Uterus (tissue), 2 donors: ENCODE measurements around the gene SEPTIN5.

ENCODE experiments used
- POLR2A ChIP-seq, 2 donors: fragments of 450-650 bp; IDR thresholded peaks; one replicate each; pipeline ENCODE4 v1.6.1; 2016; ENCODE audit warnings: antibody characterized with exemption in 2 of 2, mild to moderate bottlenecking in 1 of 2, moderate library complexity in 1 of 2
- TF ChIP-seq, protein P1 (sequence below), 4 experiments: fragments of 200-600 bp in 2 of 4; fragments of 450-650 bp in 2 of 4; sonication (generic) in 2 of 4; IDR thresholded peaks; one replicate each; pipeline ENCODE4 v1.5.1; 2016 to 2019; ENCODE audit warnings: antibody characterized with exemption in 4 of 4, mild to moderate bottlenecking in 2 of 4, moderate library complexity in 1 of 4

DNA sequence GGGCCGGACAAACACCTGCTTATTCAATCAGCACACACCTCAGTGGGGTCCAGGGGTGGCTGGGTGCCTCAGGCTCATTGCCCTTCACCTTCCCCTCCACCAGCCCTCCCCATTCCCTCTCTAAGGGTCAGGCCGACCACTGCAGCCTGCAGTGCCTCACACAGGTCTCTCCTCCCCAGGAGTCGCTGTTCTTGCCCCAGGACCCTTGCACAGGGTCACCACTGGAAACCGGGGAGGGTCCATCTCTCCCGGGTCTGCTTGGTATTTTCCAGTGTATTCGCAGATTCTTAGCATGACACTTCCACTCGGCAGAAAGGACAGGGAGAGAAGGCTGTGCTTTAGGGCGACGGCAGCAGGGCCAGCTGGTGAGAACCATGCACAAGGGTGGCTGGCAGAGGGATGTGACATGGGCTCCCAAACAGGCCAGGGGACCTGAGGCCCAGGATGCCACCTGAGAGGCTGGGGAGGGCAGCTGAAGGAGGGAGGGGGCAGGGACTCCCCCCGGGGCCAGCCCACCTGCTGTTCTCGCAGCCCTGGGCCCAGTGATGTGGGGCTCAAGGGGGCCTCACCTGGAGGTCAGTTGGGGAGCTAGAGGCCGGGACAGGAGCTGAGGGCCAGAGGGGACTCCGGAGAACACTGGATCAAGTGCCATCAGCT is 30.2 kb downstream of the SEPTIN5 start:
- TF ChIP-seq, protein P1, sequence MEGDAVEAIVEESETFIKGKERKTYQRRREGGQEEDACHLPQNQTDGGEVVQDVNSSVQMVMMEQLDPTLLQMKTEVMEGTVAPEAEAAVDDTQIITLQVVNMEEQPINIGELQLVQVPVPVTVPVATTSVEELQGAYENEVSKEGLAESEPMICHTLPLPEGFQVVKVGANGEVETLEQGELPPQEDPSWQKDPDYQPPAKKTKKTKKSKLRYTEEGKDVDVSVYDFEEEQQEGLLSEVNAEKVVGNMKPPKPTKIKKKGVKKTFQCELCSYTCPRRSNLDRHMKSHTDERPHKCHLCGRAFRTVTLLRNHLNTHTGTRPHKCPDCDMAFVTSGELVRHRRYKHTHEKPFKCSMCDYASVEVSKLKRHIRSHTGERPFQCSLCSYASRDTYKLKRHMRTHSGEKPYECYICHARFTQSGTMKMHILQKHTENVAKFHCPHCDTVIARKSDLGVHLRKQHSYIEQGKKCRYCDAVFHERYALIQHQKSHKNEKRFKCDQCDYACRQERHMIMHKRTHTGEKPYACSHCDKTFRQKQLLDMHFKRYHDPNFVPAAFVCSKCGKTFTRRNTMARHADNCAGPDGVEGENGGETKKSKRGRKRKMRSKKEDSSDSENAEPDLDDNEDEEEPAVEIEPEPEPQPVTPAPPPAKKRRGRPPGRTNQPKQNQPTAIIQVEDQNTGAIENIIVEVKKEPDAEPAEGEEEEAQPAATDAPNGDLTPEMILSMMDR (IDR thresholded peaks at IDR 0.05) = no peak
- no peak for TF ChIP-seq POLR2A (IDR thresholded peaks at IDR 0.05)
